ENCODE data around the gene MBD3L2.
A peak's percentile ranks its signal among the peaks of the same experiment; 100 is the strongest.

Gene MBD3L2

GRCh38 chr19:7098701-7099596, 49.8 kb downstream of the MBD3L2 start:
- H3K4ac ChIP-seq (ENCODE audit: low read depth in 1 of 2, low read length in 2 of 2), result peak overlapping the region; percentile 15 to 97
- H3K79me1 ChIP-seq (replicated peaks; ENCODE audit: low read length, poor library complexity, severe bottlenecking), result peaks cover 7% of the 10 kb centered on the region
- peak overlapping the region; percentile 97 for H3K27ac ChIP-seq (ENCODE audit: low read length, poor library complexity, severe bottlenecking)
- peaks cover 0 to 3% of the 10 kb centered on the region in 2 experiments for H3K36me3 ChIP-seq (ENCODE audit: control insufficient read depth in 1 of 2, insufficient read depth in 2 of 2, low read depth in 1 of 2, low read length in 2 of 2)
- peaks cover 16% of the 10 kb centered on the region for H3K9me3 ChIP-seq (ENCODE audit: control insufficient read depth, low read length)
- H2AK5ac ChIP-seq (ENCODE audit: low read length, severe bottlenecking), result no peak overlapping the region
- peak overlapping the region; percentile 91 for H2BK120ac ChIP-seq (ENCODE audit: low read depth, low read length)
- no peaks in the 10 kb centered on the region for H3K27me3 ChIP-seq (ENCODE audit: control insufficient read depth in 1 of 2, insufficient read depth in 1 of 2, low read length in 2 of 2)
- peak overlapping the region in 1 of 2 experiments; percentile 97 for H3K14ac ChIP-seq (ENCODE audit: low read length in 2 of 2)
- peak overlapping the region; percentile 93 for H3K9ac ChIP-seq (ENCODE audit: low read length)
- H4K91ac ChIP-seq (ENCODE audit: low read length), result peak overlapping the region; percentile 91
- DNase-seq, result peak; percentile 93
- H3K4me1 ChIP-seq (ENCODE audit: control insufficient read depth, insufficient read depth, low read depth, low read length), result peaks cover 3% of the 10 kb centered on the region
- H3K4me2 ChIP-seq (ENCODE audit: low read length, poor library complexity, severe bottlenecking), result peak overlapping the region; percentile 82
- H3K4me3 ChIP-seq (ENCODE audit: insufficient read depth in 1 of 2, low read depth in 1 of 2, low read length in 2 of 2), result peak overlapping the region; percentile 75 to 78
- peak overlapping the region; percentile 93 for H4K8ac ChIP-seq (ENCODE audit: low read length)
- H2BK12ac ChIP-seq (ENCODE audit: low read length in 2 of 2), result peak overlapping the region in 1 of 2 experiments; percentile 67
- WGBS, result under 1% methylated on average over 76 of the region's 78 CpGs
- peak overlapping the region in 1 of 2 experiments; percentile 85 for H3K23ac ChIP-seq (ENCODE audit: low read length in 2 of 2)
- peak overlapping the region; percentile 92 for H2AFZ ChIP-seq (ENCODE audit: low read depth, low read length)
- peak overlapping the region; percentile 69 for H2BK5ac ChIP-seq (ENCODE audit: low read depth, low read length, poor library complexity, severe bottlenecking)
- peak overlapping the region; percentile 92 to 99 for H3K18ac ChIP-seq (ENCODE audit: low read depth in 1 of 2, low read length in 2 of 2)
- peak overlapping the region; percentile 87 for H2BK15ac ChIP-seq (ENCODE audit: low read depth, poor library complexity, severe bottlenecking)

GRCh38 chr19:7099597-7099921, 50.4 kb downstream of the MBD3L2 start:
- H3K4me1 ChIP-seq (ENCODE audit: control insufficient read depth, insufficient read depth, low read depth, low read length), result peaks cover 3% of the 10 kb centered on the region
- H3K14ac ChIP-seq (ENCODE audit: low read length in 2 of 2), result peak overlapping the region in 1 of 2 experiments; percentile 26
- no peak overlapping the region for H3K4ac ChIP-seq (ENCODE audit: low read depth in 1 of 2, low read length in 2 of 2)
- peak overlapping the region; percentile 93 for H3K9ac ChIP-seq (ENCODE audit: low read length)
- peak overlapping the region; percentile 45 for H4K8ac ChIP-seq (ENCODE audit: low read length)
- H3K23ac ChIP-seq (ENCODE audit: low read length in 2 of 2), result no peak overlapping the region
- no peak overlapping the region for H3K27ac ChIP-seq (ENCODE audit: low read length, poor library complexity, severe bottlenecking)
- peaks cover 7% of the 10 kb centered on the region for H3K79me1 ChIP-seq (replicated peaks; ENCODE audit: low read length, poor library complexity, severe bottlenecking)
- H2BK15ac ChIP-seq (ENCODE audit: low read depth, poor library complexity, severe bottlenecking), result no peak overlapping the region
- peak overlapping the region; percentile 75 to 78 for H3K4me3 ChIP-seq (ENCODE audit: insufficient read depth in 1 of 2, low read depth in 1 of 2, low read length in 2 of 2)
- no peak for DNase-seq
- H2BK120ac ChIP-seq (ENCODE audit: low read depth, low read length), result no peak overlapping the region
- H3K18ac ChIP-seq (ENCODE audit: low read depth in 1 of 2, low read length in 2 of 2), result peak overlapping the region in 1 of 2 experiments; percentile 94
- peak overlapping the region; percentile 82 for H3K4me2 ChIP-seq (ENCODE audit: low read length, poor library complexity, severe bottlenecking)
- H2BK5ac ChIP-seq (ENCODE audit: low read depth, low read length, poor library complexity, severe bottlenecking), result no peak overlapping the region
- peaks cover 2 to 4% of the 10 kb centered on the region in 2 experiments for H3K27me3 ChIP-seq (ENCODE audit: control insufficient read depth in 1 of 2, insufficient read depth in 1 of 2, low read length in 2 of 2)
- H3K9me3 ChIP-seq (ENCODE audit: control insufficient read depth, low read length), result peaks cover 11% of the 10 kb centered on the region
- H2AFZ ChIP-seq (ENCODE audit: low read depth, low read length), result peak overlapping the region; percentile 92
- H2AK5ac ChIP-seq (ENCODE audit: low read length, severe bottlenecking), result no peak overlapping the region
- H3K36me3 ChIP-seq (ENCODE audit: control insufficient read depth in 1 of 2, insufficient read depth in 2 of 2, low read depth in 1 of 2, low read length in 2 of 2), result peaks cover 0 to 3% of the 10 kb centered on the region in 2 experiments
- H2BK12ac ChIP-seq (ENCODE audit: low read length in 2 of 2), result no peak overlapping the region
- 27% methylated on average over 7 of the region's 9 CpGs for WGBS
- no peak overlapping the region for H4K91ac ChIP-seq (ENCODE audit: low read length)
